Measurements from ENCODE around the gene NKX6-1. TPM values are rescaled to one million over a fixed set of nuclear protein-coding genes. Genes with fewer than 3 reads are reported as not detected.

The NKX6-1 gene
- total RNA-seq, 1 experiment from 2014 or later: 0.14 TPM

DNA sequence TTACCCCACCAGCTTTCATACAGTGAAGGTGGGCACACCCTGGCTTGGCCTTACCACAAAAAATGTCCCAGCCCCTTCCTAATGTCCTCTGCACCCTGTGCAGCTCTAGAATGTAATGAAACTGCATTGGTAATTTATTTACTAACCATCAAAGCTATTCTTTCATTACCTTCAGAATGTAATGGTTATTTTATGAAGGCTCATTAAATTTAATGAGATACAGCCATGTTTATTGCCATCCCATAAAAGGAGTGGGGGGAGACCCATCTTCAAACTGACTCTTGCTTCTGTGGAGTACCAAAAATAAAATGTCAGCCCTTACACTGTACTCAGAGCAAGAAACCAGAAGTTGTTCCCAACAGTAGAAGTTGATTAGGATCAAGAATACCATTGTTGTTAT, 25.0 kb downstream of the NKX6-1 start:
- Mint-ChIP-seq H3K4me3 (ENCODE audit: unreplicated experiment) (no peak overlapping the region), H3K9me3 (ENCODE audit: unreplicated experiment) (no peaks in the 10 kb centered on the region), H3K4me1 (ENCODE audit: low read depth, unreplicated experiment) (no peaks in the 10 kb centered on the region), H3K27me3 (ENCODE audit: insufficient read depth, unreplicated experiment) (peaks cover 4% of the 10 kb centered on the region), H3K36me3 (ENCODE audit: insufficient read depth, unreplicated experiment) (no peaks in the 10 kb centered on the region), H3K27ac (ENCODE audit: unreplicated experiment) (no peak overlapping the region)
- CTCF ChIA-PET: no interaction called here
- TF ChIP-seq, protein P1, sequence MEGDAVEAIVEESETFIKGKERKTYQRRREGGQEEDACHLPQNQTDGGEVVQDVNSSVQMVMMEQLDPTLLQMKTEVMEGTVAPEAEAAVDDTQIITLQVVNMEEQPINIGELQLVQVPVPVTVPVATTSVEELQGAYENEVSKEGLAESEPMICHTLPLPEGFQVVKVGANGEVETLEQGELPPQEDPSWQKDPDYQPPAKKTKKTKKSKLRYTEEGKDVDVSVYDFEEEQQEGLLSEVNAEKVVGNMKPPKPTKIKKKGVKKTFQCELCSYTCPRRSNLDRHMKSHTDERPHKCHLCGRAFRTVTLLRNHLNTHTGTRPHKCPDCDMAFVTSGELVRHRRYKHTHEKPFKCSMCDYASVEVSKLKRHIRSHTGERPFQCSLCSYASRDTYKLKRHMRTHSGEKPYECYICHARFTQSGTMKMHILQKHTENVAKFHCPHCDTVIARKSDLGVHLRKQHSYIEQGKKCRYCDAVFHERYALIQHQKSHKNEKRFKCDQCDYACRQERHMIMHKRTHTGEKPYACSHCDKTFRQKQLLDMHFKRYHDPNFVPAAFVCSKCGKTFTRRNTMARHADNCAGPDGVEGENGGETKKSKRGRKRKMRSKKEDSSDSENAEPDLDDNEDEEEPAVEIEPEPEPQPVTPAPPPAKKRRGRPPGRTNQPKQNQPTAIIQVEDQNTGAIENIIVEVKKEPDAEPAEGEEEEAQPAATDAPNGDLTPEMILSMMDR (IDR thresholded peaks at IDR 0.05; ENCODE audit: insufficient read depth in 1 of 2, low read depth in 1 of 2, low read length in 1 of 2, severe bottlenecking in 1 of 2, unreplicated experiment in 1 of 2): no peak
- H3K9me3 ChIP-seq: no peaks in the 10 kb centered on the region
- H3K4me3 ChIP-seq (ENCODE audit: low read depth, low read length): no peak overlapping the region
- DNase-seq: no peak
- POLR2A ChIA-PET: no interaction called here
- H3K27me3 ChIP-seq (replicated peaks; ENCODE audit: control insufficient read depth, insufficient read depth, low read length): no peaks in the 10 kb centered on the region
- no TSS peak for BruUV-seq (replicated peaks)
- H3K4me1 ChIP-seq: no peaks in the 10 kb centered on the region
- intact Hi-C loops (cut with micrococcal nuclease; ENCODE audit: unreplicated experiment): no loop called here
- no peaks in the 10 kb centered on the region for H3K36me3 ChIP-seq (ENCODE audit: control insufficient read depth, insufficient read depth, low read length)

DNA sequence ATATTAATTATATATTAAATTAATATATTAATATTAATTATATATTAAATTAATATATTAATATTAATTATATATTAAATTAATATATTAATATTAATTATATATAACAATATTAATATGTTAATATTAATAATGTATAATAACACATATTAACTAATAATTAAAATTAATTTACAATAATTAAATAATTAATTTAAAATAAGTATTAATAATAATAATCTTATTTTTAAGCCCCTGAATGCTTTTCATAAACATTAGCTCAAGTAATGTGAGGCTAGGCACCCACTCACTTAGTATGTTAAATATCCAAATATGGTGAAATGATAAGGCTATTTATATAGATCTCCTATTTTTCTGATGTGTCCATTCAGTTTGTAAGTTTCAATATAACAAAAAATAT, 26.9 kb downstream of the NKX6-1 start:
- POLR2A ChIA-PET: no interaction called here
- Mint-ChIP-seq H3K4me3 (ENCODE audit: unreplicated experiment) (no peak overlapping the region), H3K4me1 (ENCODE audit: low read depth, unreplicated experiment) (no peaks in the 10 kb centered on the region), H3K36me3 (ENCODE audit: insufficient read depth, unreplicated experiment) (no peaks in the 10 kb centered on the region), H3K9me3 (ENCODE audit: unreplicated experiment) (no peaks in the 10 kb centered on the region), H3K27ac (ENCODE audit: unreplicated experiment) (no peak overlapping the region), H3K27me3 (ENCODE audit: insufficient read depth, unreplicated experiment) (peaks cover 3% of the 10 kb centered on the region)
- Histone ChIP-seq H3K4me3 (ENCODE audit: low read depth, low read length) (no peak overlapping the region), H3K9me3 (no peaks in the 10 kb centered on the region), H3K4me1 (no peaks in the 10 kb centered on the region), H3K36me3 (ENCODE audit: control insufficient read depth, insufficient read depth, low read length) (no peaks in the 10 kb centered on the region), H3K27me3 (replicated peaks; ENCODE audit: control insufficient read depth, insufficient read depth, low read length) (no peaks in the 10 kb centered on the region)
- intact Hi-C loops (cut with micrococcal nuclease; ENCODE audit: unreplicated experiment): no loop called here
- DNase-seq: no peak
- no TSS peak for BruUV-seq (replicated peaks)
- CTCF ChIA-PET: no interaction called here
- TF ChIP-seq, protein P1 (IDR thresholded peaks at IDR 0.05; ENCODE audit: insufficient read depth in 1 of 2, low read depth in 1 of 2, low read length in 1 of 2, severe bottlenecking in 1 of 2, unreplicated experiment in 1 of 2): no peak

DNA sequence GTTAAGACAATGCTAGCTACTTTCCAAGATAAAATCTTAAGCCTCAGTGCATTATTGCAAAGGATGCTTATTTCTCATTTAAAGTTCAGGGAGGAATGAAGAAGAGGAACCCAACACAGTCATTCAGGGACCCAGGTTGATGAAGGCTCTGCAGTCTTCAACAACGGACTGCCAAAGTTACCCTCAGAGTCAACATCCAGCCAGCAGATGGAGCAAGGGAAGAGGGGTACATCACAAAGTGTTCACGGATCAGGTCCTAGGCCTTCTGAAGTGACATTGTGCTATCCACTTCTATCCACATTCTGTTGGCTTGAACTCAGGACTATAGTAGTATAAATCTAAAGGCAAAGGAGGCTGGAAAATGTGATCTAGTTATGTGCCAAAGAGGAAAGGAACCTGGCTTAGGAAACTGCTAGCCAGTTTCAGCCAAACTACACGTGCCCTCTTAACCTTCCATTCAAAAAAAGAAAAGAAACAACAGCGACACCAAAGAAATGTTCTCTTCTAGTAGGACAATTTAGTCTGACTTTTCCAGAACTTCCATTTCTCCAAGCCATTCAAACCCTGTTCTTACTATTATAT, 28.8 kb downstream of the NKX6-1 start:
- BruUV-seq (replicated peaks): no TSS peak
- intact Hi-C loops (cut with micrococcal nuclease; ENCODE audit: unreplicated experiment): loop anchor here (1.0 kb wide), 1 partner anchor 34 kb away; no protein-coding TSS in a partner anchor
- Mint-ChIP-seq H3K4me3 (ENCODE audit: unreplicated experiment) (no peak overlapping the region), H3K27ac (ENCODE audit: unreplicated experiment) (no peak overlapping the region), H3K4me1 (ENCODE audit: low read depth, unreplicated experiment) (no peaks in the 10 kb centered on the region), H3K36me3 (ENCODE audit: insufficient read depth, unreplicated experiment) (no peaks in the 10 kb centered on the region), H3K9me3 (ENCODE audit: unreplicated experiment) (no peaks in the 10 kb centered on the region), H3K27me3 (ENCODE audit: insufficient read depth, unreplicated experiment) (peaks cover 7% of the 10 kb centered on the region)
- no peaks in the 10 kb centered on the region for H3K9me3 ChIP-seq
- TF ChIP-seq, protein P1 (IDR thresholded peaks at IDR 0.05; ENCODE audit: insufficient read depth in 1 of 2, low read depth in 1 of 2, low read length in 1 of 2, severe bottlenecking in 1 of 2, unreplicated experiment in 1 of 2): peak in 1 of 2 experiments; percentile 22
- H3K36me3 ChIP-seq (ENCODE audit: control insufficient read depth, insufficient read depth, low read length): no peaks in the 10 kb centered on the region
- H3K27me3 ChIP-seq (replicated peaks; ENCODE audit: control insufficient read depth, insufficient read depth, low read length): no peaks in the 10 kb centered on the region
- H3K4me3 ChIP-seq (ENCODE audit: low read depth, low read length): no peak overlapping the region
- DNase-seq: peak in 1 of 2 experiments; percentile 34
- ChIA-PET POLR2A (no interaction called here), CTCF (no interaction called here)
- H3K4me1 ChIP-seq: no peaks in the 10 kb centered on the region
